GM18526 (cell line): ENCODE data around the gene PKNOX2.

Experiments
- POLR2A ChIP-seq: IDR thresholded peaks from 3 replicates; pipeline ENCODE4 v1.6.1; 2011; ENCODE audit not compliant: insufficient read length; ENCODE audit errors: extremely low read depth

PKNOX2 gene

GRCh38 chr11:125229916-125230315 is 65.4 kb downstream of the PKNOX2 start:
- no peak for TF ChIP-seq POLR2A

GRCh38 chr11:125233116-125233515 is 68.6 kb downstream of the PKNOX2 start:
- TF ChIP-seq POLR2A, result no peak

GRCh38 chr11:125233736-125234275 is 69.3 kb downstream of the PKNOX2 start:
- no peak for TF ChIP-seq POLR2A

GRCh38 chr11:125235071-125235471 is 70.5 kb downstream of the PKNOX2 start:
- no peak for TF ChIP-seq POLR2A

GRCh38 chr11:125236072-125236825 is 71.7 kb downstream of the PKNOX2 start:
- TF ChIP-seq POLR2A, result no peak

GRCh38 chr11:125239585-125240560 is 75.3 kb downstream of the PKNOX2 start:
- TF ChIP-seq POLR2A, result no peak

GRCh38 chr11:125241104-125241503 is 76.6 kb downstream of the PKNOX2 start:
- no peak for TF ChIP-seq POLR2A

- no peak for TF ChIP-seq POLR2A
Measured at GRCh38 chr11:125242141-125242775, 77.7 kb downstream of the PKNOX2 start.

- TF ChIP-seq POLR2A, result no peak
Measured at GRCh38 chr11:125244166-125244565, 79.6 kb downstream of the PKNOX2 start.

- TF ChIP-seq POLR2A, result no peak
Measured at GRCh38 chr11:125245299-125245698, 80.7 kb downstream of the PKNOX2 start.

- TF ChIP-seq POLR2A, result no peak
Measured at GRCh38 chr11:125247431-125247830, 82.9 kb downstream of the PKNOX2 start.

GRCh38 chr11:125250318-125251213 is 86.0 kb downstream of the PKNOX2 start:
- TF ChIP-seq POLR2A, result no peak

- no peak for TF ChIP-seq POLR2A
Measured at GRCh38 chr11:125251214-125251545, 86.6 kb downstream of the PKNOX2 start.

- no peak for TF ChIP-seq POLR2A
Measured at GRCh38 chr11:125251956-125252355, 87.4 kb downstream of the PKNOX2 start.
